ENCODE measurements around the gene KDM3B.
"Not testable (repeated sequence)": the region's sequence is repeated elsewhere in the genome, so short reads cannot be mapped to it uniquely, and the experiment has no call there.

Gene KDM3B

GRCh38 chr5:138408023-138408422, 55.5 kb downstream of the KDM3B start:
- DNase-seq (ENCODE audit: low spot score) = peak; percentile 13

GRCh38 chr5:138410996-138411640, 58.6 kb downstream of the KDM3B start:
- not testable (repeated sequence) for DNase-seq (ENCODE audit: low spot score)

GRCh38 chr5:138418444-138418843, 66.0 kb downstream of the KDM3B start:
- DNase-seq (ENCODE audit: low spot score) = no peak

GRCh38 chr5:138425079-138425478, 72.6 kb downstream of the KDM3B start:
- no peak for DNase-seq (ENCODE audit: low spot score)

- no peak for DNase-seq (ENCODE audit: low spot score)
Observed at GRCh38 chr5:138435943-138436342, 83.5 kb downstream of the KDM3B start.

- no peak for DNase-seq (ENCODE audit: low spot score)
Observed at GRCh38 chr5:138438003-138438723, 85.7 kb downstream of the KDM3B start.

GRCh38 chr5:138438724-138439476, 86.4 kb downstream of the KDM3B start, which contains the start of gene REEP2:
Gene REEP2 (plus strand): TSS chr5:138439057. CDS start chr5:138439209, 152 bp downstream.
- peak; percentile 92 for DNase-seq (ENCODE audit: low spot score)

GRCh38 chr5:138439477-138440158, 87.1 kb downstream of the KDM3B start:
- DNase-seq (ENCODE audit: low spot score) = peak; percentile 57

- DNase-seq (ENCODE audit: low spot score) = no peak
Observed at GRCh38 chr5:138440159-138441073, 87.9 kb downstream of the KDM3B start.

GRCh38 chr5:138441221-138441620, 88.7 kb downstream of the KDM3B start:
- no peak for DNase-seq (ENCODE audit: low spot score)

GRCh38 chr5:138444078-138444773, 91.7 kb downstream of the KDM3B start:
- no peak for DNase-seq (ENCODE audit: low spot score)

- no peak for DNase-seq (ENCODE audit: low spot score)
Observed at GRCh38 chr5:138444774-138445546, 92.5 kb downstream of the KDM3B start.

GRCh38 chr5:138445547-138446271, 93.2 kb downstream of the KDM3B start:
- DNase-seq (ENCODE audit: low spot score) = no peak

- no peak for DNase-seq (ENCODE audit: low spot score)
Observed at GRCh38 chr5:138448070-138448469, 95.6 kb downstream of the KDM3B start.

- DNase-seq (ENCODE audit: low spot score) = peak; percentile 68
Observed at GRCh38 chr5:138448481-138449398, 96.3 kb downstream of the KDM3B start.

GRCh38 chr5:138449501-138450239, 97.2 kb downstream of the KDM3B start:
- DNase-seq (ENCODE audit: low spot score) = peak; percentile 95

- no peak for DNase-seq (ENCODE audit: low spot score)
Observed at GRCh38 chr5:138450971-138451370, 98.5 kb downstream of the KDM3B start.

Measured in AG08396 (cell line).